Activated CD8-positive, alpha-beta memory T cell treated with anti-CD3 and anti-CD28 coated beads, Interleukin-2, amount 50 U/mL, for 48 hours (primary cell): Measurements from ENCODE around the gene ZNF41.
"Not testable (repeated sequence)": the region's sequence is repeated elsewhere in the genome, so short reads cannot be mapped to it uniquely, and the experiment has no call there.

ENCODE experiments used
- DNase-seq: peaks from one replicate; pipeline ENCODE4 v3.0.0-alpha.2; 2020

The ZNF41 gene

GRCh38 chrX:47482512-47483305, at the start of gene ZNF41:
Gene ZNF41, minus strand, starts transcription at chrX:47483222. Its CDS starts 15,741 bp downstream, at chrX:47467481.
- peak; percentile 82 for DNase-seq

- no peak for DNase-seq
Measured at GRCh38 chrX:47530049-47530448, 47.0 kb upstream of the ZNF41 start.

- DNase-seq: no peak
Measured at GRCh38 chrX:47529548-47529947, 46.5 kb upstream of the ZNF41 start.

GRCh38 chrX:47523713-47524166, 40.7 kb upstream of the ZNF41 start:
- DNase-seq: no peak

GRCh38 chrX:47523297-47523696, 40.3 kb upstream of the ZNF41 start:
- DNase-seq: peak; percentile 90

GRCh38 chrX:47518144-47518543, 35.1 kb upstream of the ZNF41 start:
- DNase-seq: no peak

GRCh38 chrX:47515941-47516665, 33.1 kb upstream of the ZNF41 start:
- no peak for DNase-seq

- no peak for DNase-seq
Measured at GRCh38 chrX:47514533-47515235, 31.7 kb upstream of the ZNF41 start.

GRCh38 chrX:47513034-47513965, 30.3 kb upstream of the ZNF41 start:
- not testable (repeated sequence) for DNase-seq

- DNase-seq: not testable (repeated sequence)
Measured at GRCh38 chrX:47512383-47512782, 29.4 kb upstream of the ZNF41 start.

GRCh38 chrX:47507153-47507867, 24.3 kb upstream of the ZNF41 start:
- no peak for DNase-seq

GRCh38 chrX:47503151-47503550, 20.1 kb upstream of the ZNF41 start:
- no peak for DNase-seq

GRCh38 chrX:47502316-47503125, 19.5 kb upstream of the ZNF41 start:
- no peak for DNase-seq

- no peak for DNase-seq
Measured at GRCh38 chrX:47501226-47502074, 18.4 kb upstream of the ZNF41 start.

GRCh38 chrX:47500554-47500953, 17.5 kb upstream of the ZNF41 start:
- no peak for DNase-seq

GRCh38 chrX:47499293-47499692, 16.3 kb upstream of the ZNF41 start:
- no peak for DNase-seq

- DNase-seq: no peak
Measured at GRCh38 chrX:47498411-47498810, 15.4 kb upstream of the ZNF41 start.

GRCh38 chrX:47497271-47497888, 14.4 kb upstream of the ZNF41 start:
- DNase-seq: no peak

GRCh38 chrX:47492133-47492532, 9.1 kb upstream of the ZNF41 start:
- DNase-seq: not testable (repeated sequence)
